Keratinocyte (primary cell): ENCODE measurements around the gene DOK5.

Experiments
- EZH2 ChIP-seq: IDR thresholded peaks from one replicate; pipeline ENCODE4 v1.6.1; 2012; ENCODE audit warnings: inconsistent platforms, mild to moderate bottlenecking, low read length, moderate library complexity
- TF ChIP-seq, protein P1 (sequence below), 3 experiments: IDR thresholded peaks in 1 of 3; conservative IDR thresholded peaks in 1 of 3; optimal IDR thresholded peaks in 1 of 3; 2 replicates in 2 of 3; 3 replicates in 1 of 3; pipeline versions ENCODE3 to v1.5.1; 2011; ENCODE audit warnings: low read length in 3 of 3, mild to moderate bottlenecking in 3 of 3, moderate library complexity in 2 of 3, control low read depth in 1 of 3, inconsistent platforms in 1 of 3; ENCODE audit not compliant: insufficient read depth in 2 of 3; ENCODE audit errors: extremely low read depth in 1 of 3

DNA sequence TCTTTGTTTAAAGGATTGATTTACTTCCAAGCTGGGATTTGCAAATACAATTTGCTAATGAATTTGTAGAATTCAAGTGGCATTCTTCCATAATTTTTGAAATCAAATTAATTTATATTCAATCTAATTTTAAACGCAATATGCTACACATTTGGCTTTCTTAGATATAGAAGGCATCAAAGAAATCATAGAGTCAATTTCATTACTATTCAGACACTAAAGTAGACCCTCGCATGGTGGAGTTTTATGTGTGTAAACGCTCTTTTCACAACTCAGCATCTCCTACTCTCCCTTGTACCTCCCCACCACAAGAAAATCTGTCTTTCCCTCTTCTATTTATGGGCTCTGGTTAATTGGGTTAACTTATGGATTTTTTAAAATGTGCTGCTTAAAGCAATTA is 144.3 kb downstream of the DOK5 start:
- TF ChIP-seq, protein P1, sequence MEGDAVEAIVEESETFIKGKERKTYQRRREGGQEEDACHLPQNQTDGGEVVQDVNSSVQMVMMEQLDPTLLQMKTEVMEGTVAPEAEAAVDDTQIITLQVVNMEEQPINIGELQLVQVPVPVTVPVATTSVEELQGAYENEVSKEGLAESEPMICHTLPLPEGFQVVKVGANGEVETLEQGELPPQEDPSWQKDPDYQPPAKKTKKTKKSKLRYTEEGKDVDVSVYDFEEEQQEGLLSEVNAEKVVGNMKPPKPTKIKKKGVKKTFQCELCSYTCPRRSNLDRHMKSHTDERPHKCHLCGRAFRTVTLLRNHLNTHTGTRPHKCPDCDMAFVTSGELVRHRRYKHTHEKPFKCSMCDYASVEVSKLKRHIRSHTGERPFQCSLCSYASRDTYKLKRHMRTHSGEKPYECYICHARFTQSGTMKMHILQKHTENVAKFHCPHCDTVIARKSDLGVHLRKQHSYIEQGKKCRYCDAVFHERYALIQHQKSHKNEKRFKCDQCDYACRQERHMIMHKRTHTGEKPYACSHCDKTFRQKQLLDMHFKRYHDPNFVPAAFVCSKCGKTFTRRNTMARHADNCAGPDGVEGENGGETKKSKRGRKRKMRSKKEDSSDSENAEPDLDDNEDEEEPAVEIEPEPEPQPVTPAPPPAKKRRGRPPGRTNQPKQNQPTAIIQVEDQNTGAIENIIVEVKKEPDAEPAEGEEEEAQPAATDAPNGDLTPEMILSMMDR (optimal IDR thresholded peaks at IDR 0.05 in 1 of 3, IDR thresholded peaks at IDR 0.05 in 1 of 3, conservative IDR thresholded peaks at IDR 0.05 in 1 of 3; ENCODE audit: extremely low read depth in 1 of 3, insufficient read depth in 2 of 3, low read length in 3 of 3), result no peak
- TF ChIP-seq EZH2, result no peak
